D721Med (cell line): ENCODE measurements around the gene YIF1B.

ENCODE experiments used
- DNase-seq: peaks from one replicate; pipeline ENCODE4 v3.0.0; 2011; ENCODE audit warnings: low spot score; ENCODE audit not compliant: insufficient read length
- FAIRE-seq: peaks from 2 replicates; lab custom pipeline; 2011; peaks lifted over from hg19 to GRCh38; lab: Jason Lieb, UNC
- TF ChIP-seq, protein P1 (sequence below): IDR thresholded peaks from 2 replicates; pipeline ENCODE4 v1.5.1; 2012; ENCODE audit warnings: mild to moderate bottlenecking, control low read depth; ENCODE audit not compliant: insufficient read depth; ENCODE audit errors: missing control alignments

YIF1B gene

DNA sequence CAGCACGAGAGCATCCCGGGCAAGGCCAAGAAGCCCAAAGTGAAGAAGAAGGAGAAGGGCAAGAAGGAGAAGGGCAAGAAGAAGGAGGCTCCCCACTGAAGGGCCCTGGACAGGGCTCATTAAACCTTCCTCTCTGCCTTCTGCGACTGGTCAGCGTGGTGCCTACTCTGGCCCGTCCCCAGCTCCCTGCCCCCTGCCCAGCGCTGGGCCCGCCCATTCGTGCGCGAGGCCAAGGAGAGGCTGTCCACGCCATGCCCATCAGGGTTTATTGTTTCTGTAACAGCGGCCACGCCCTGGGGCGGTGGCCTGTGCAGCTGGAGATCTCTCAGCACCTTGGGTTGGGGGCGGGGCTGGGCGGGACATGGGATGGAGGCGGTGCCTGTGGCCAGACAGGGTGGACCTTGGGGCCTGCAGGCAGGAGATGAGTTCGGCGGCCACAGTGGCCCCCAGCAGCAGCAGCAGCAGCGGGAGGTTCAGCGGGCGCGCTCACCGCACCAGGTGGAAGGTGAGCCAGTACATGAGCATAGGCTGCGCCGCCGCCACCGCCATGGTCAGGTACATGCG is 10.8 kb downstream of the YIF1B start:
- FAIRE-seq (no peak), DNase-seq (no peak)
- TF ChIP-seq, protein P1, sequence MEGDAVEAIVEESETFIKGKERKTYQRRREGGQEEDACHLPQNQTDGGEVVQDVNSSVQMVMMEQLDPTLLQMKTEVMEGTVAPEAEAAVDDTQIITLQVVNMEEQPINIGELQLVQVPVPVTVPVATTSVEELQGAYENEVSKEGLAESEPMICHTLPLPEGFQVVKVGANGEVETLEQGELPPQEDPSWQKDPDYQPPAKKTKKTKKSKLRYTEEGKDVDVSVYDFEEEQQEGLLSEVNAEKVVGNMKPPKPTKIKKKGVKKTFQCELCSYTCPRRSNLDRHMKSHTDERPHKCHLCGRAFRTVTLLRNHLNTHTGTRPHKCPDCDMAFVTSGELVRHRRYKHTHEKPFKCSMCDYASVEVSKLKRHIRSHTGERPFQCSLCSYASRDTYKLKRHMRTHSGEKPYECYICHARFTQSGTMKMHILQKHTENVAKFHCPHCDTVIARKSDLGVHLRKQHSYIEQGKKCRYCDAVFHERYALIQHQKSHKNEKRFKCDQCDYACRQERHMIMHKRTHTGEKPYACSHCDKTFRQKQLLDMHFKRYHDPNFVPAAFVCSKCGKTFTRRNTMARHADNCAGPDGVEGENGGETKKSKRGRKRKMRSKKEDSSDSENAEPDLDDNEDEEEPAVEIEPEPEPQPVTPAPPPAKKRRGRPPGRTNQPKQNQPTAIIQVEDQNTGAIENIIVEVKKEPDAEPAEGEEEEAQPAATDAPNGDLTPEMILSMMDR = no peak

DNA sequence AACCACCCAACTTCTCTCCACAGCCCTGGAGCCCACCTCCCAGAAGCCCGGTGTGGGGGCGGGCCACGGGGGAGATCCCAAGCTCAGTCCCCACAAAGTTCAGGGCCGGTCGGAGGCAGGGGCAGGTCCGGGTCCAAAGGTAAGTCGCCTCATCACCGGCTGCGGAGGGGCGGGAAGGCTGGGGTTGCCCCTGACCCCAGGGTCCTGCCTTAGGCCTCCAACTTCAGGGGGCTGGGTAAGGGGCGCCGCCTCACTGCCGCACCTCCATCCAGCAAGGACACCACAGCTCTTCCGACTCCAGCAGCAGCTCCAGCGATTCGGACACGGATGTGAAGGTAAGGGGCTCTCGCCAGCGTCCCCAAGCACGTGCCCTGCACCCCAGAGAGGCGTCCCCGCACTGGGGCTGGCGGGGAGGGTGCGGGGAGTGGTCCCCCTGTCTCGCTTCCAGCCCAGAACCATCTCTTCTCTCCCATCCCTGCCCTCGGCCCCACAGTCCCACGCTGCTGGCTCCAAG is 11.3 kb downstream of the YIF1B start:
- DNase-seq = no peak
- FAIRE-seq = no peak
- TF ChIP-seq, protein P1 = no peak

GRCh38 chr19:38303517-38304351 is 12.0 kb downstream of the YIF1B start, which contains the start of gene C19orf33:
C19orf33 (plus strand) TSS chr19:38304251; CDS start chr19:38304262, 11 bp downstream.
- TF ChIP-seq, protein P1 = no peak
- DNase-seq (no peak), FAIRE-seq (no peak)

- FAIRE-seq = no peak
- TF ChIP-seq, protein P1 = no peak
Observed at GRCh38 chr19:38298821-38299680, 16.7 kb downstream of the YIF1B start.

GRCh38 chr19:38294090-38294489 is 21.7 kb downstream of the YIF1B start:
- TF ChIP-seq, protein P1 = no peak
- FAIRE-seq = no peak
- no peak for DNase-seq

More at GRCh38 chr19:38298821-38299680, 16.7 kb downstream of the YIF1B start:
- DNase-seq = no peak

- no peak for FAIRE-seq
- TF ChIP-seq, protein P1 = no peak
- DNase-seq = no peak
Observed at GRCh38 chr19:38293281-38293680, 22.5 kb downstream of the YIF1B start.
